HG03571 (cell line): ENCODE results near the gene IL18BP.

ENCODE experiments used
- ATAC-seq: cut with Tn5 transposase; IDR thresholded peaks from one replicate; pipeline ENCODE4 v1.9.1; 2021; ENCODE audit not compliant: unreplicated experiment

The IL18BP gene

DNA sequence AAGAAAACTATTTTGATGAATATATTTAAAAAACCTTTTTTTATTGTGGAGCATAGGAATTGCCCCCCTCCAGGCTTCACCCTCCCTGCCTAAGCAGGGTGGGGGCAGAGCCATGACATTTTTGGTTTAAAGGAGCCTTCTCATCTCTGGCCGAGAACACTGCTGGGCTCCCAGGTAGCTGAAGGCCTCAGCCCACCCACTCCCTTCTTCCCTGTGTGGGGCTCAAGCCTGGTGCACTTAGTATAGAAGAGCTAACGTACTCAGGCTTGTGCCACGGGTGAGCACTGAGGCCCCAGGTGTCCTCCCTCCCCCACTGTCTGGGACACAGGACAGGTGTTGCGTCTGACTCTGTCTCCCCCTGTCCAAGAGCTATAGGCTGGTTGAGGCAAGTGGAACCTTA is 2.2 kb upstream of the IL18BP start:
- ATAC-seq = no peak

DNA sequence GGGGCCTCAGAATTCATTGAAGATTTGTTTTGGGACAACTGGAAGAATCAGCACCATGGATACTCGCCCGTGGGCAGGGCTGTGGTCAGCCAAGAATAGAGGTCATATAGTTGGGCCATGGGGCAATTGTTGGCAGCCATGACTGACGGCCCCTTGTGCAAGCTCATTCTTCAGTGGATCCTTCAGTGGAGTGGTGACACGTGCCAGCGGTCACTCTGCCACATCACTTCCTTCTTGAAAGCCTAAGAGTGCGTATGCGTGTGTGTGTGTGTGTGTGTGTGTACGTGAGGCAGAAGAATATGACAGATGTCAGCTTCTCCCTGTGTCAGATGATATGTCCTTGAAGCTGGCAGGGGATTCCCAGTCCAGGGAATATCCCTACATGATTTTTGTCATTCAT is 1.8 kb upstream of the IL18BP start:
- ATAC-seq = no peak

DNA sequence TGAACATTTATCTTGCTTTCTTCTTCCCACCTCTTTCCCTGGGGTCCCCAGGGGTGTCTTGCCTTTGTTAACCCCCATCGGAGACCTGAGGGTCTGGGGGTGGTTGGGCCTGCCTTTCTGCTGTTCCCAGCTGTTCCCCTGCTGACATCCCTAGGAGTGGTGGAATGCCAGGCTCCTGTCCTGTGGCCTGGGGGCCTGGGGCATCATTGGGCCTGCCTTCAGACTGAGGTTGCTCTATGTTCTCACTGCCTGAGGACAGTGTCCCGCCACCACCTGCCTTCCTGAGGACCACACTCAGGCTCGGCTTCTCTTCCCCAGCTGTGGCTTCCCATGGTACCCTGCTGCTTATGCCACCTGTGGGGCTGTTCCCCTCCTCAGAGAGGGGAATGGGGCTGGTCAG is 1.1 kb upstream of the IL18BP start:
- no peak for ATAC-seq

DNA sequence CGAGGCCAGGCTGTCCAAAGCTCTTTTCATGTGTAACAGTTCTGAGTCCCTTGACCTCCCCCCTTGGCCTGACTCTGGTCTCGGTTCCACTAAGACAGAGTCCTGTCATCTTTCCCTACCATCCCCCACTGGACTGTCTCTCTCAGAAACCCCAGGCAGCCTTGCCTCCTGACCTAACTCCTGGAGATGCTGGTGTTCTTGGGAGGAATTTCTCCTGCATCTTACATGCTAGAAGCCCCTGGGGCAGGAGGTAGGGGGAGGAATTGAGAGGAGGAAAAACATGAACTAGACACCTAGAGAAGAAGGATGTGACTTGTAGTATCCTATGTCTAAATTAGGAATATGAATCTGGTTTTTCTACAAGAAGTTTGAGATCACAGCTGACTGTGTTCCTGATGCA is 648 bp upstream of the IL18BP start:
- no peak for ATAC-seq

DNA sequence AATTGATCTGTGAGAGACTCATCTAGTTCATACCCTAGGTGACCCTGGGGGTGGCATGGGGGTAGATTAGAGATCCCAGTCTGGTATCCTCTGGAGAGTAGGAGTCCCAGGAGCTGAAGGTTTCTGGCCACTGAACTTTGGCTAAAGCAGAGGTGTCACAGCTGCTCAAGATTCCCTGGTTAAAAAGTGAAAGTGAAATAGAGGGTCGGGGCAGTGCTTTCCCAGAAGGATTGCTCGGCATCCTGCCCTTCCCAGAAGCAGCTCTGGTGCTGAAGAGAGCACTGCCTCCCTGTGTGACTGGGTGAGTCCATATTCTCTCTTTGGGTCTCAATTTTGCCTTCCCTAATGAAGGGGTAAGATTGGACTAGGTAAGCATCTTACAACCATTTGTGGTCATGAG is 653 bp downstream of the IL18BP start:
- no peak for ATAC-seq

DNA sequence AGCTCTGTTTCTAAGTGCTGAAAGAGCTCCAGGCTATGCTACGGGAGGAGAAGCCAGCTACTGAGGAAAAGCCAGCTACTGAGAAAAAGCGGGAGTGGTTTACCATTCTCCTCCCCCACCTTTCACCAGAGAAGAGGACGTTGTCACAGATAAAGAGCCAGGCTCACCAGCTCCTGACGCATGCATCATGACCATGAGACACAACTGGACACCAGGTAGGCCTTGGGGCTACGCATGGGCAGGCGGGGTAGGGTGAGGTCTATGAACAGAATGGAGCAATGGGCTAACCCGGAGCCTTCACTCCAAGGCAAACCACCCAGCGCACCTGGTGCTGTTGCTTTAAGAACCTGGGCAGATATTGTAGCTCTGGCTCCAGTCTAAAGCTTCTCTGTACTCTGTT is 1.1 kb downstream of the IL18BP start:
- ATAC-seq = no peak

DNA sequence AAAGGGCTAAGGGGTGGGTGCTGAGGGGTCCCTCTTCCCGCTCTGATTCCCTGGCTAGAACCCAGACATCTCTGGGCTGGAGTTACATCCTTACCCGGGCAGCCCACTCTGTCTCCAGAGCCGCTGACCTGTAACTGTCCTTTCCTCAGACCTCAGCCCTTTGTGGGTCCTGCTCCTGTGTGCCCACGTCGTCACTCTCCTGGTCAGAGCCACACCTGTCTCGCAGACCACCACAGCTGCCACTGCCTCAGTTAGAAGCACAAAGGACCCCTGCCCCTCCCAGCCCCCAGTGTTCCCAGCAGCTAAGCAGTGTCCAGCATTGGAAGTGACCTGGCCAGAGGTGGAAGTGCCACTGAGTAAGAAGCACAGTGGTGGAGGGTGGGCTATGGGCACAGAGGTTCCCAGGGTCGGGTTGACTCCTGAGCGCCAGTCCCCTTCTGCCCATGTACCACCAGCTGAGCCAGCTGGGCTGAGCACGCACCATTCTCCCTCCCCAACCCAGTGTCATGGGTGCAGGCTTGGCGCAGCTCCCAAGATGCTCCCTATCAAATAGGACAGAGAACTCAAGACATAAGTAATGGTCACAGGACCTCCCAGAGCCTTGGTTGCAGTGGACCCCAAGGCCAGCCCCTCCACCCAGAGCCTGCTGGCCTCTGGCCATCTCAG is 1.6 kb downstream of the IL18BP start:
- ATAC-seq = no peak

DNA sequence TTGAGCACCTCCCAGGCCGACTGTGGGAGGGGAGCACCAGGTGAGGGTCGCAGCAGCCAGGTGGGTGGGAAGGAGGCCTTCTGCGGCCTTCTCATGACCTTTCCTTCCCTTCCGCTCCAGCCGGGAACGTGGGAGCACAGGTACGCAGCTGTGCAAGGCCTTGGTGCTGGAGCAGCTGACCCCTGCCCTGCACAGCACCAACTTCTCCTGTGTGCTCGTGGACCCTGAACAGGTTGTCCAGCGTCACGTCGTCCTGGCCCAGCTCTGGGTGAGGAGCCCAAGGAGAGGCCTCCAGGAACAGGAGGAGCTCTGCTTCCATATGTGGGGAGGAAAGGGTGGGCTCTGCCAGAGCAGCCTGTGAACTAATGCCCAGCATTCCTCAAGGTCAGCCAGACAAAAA is 2.6 kb downstream of the IL18BP start:
- ATAC-seq = no peak

DNA sequence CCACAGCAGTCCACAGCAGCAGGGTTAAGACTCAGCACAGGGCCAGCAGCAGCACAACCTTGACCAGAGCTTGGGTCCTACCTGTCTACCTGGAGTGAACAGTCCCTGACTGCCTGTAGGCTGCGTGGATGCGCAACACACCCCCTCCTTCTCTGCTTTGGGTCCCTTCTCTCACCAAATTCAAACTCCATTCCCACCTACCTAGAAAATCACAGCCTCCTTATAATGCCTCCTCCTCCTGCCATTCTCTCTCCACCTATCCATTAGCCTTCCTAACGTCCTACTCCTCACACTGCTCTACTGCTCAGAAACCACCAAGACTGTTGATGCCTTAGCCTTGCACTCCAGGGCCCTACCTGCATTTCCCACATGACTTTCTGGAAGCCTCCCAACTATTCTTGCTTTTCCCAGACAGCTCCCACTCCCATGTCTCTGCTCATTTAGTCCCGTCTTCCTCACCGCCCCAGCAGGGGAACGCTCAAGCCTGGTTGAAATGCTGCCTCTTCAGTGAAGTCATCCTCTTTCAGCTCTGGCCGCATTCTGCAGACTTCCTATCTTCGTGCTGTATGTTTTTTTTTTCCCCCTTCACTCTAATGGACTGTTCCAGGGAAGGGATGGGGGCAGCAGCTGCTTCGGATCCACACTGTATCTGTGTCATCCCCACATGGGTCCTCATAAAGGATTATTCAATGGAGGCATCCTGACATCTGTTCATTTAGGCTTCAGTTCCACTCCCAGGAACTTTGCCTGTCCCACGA is 3.3 kb downstream of the IL18BP start:
- no peak for ATAC-seq

DNA sequence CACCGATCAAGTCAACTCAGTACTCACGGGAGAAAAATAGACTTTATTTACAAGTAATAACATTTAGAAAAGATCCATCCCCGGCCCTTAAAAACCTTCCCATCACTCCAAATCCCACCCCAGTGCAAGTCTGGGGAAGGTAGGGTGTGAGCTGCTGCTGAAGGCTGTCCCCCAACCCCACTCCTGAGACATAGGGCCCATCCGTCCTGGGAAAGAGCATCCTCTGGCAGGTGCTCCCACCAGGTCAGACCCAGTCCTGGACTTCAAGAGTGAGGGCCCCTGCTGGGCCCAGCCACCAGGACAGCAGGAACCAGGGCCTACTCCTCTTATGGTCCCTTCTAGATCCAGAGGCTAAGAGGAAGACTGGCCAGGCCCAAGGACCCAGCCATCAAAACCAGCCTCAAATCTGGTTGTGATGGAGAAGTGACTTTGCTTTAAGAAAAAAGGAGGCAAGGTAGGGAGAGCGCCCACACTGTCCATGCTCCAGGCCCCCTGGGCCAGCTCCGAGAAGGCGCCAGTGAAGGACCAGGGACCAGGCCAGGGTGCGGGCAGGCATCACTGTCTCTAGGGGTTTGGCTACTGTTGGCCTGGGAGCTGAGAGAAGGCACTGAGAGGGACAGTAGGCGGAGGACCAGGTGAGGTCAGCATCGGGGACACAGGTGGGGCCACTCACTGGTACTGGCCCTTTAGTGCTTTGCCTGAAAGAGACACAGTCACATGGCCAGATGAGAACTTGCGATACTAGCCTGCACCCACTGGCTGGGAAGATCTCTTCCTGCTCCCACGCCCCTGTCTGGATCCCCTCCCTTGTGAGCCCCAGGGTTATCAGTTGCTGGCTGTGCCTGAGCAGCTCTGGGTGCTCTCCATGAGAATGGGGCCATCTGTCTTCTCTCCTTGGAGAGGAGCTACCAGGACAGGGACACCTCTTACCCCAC is 4.4 kb downstream of the IL18BP start:
- no peak for ATAC-seq

DNA sequence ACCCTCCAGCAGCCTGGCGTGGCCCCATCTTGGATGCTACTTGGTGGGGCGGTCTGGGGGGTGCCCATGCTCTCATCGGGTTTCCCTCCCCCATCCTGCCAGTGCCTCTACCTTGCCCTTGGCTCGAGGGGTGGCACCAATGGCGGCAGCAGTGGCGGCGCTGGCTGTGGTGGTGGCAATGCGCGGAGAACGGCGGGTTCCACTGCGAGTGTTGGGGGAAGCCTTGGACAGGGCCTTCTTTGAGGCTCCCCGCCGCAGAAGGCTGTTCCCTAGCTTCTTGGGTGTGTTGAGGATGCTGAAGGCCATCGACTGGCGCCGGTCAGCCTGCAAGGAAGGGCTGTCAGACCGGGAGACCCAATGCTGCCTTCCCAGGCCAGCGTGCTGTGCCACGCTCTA is 5.1 kb downstream of the IL18BP start:
- ATAC-seq = no peak

DNA sequence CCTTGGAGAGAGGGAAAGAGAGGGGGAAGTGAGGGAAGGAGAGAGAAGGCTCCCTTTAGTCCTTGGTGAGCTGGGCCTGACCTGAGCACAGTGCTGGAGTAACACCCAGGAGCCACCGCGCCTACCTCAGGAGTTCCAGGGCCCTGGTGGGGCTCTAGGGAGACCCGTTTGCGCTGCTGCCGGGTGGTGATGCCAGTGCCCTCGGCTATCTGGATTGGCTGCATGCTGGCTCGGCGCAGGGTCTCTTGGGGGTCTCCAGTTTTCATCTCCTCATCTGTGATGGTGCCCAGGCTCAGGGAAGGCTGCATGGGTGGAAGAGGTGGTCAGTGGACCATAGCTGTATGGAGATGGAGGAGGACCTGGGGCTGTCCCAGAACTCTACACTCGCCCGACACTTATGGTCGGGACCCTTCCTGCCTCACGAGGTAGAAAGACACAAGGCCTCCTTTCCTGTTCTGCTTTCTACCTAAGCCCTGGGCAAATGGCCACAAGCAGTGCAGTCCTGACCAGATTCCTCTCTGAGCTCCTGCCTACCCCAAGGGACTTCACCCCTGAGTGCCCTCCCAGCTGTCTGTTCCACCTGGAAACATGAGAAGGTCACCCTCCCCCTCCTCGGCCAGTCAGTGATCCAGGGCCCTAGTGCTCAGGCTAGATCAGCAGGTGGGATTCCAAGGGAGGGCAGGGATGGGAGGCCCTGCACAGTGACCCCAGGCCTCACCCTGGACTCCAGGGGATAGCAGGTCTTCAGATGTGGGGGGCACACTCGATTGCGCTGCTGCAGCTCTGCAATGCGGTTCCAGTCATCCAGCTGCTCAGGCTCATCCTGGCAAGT is 6.0 kb downstream of the IL18BP start:
- ATAC-seq = no peak

DNA sequence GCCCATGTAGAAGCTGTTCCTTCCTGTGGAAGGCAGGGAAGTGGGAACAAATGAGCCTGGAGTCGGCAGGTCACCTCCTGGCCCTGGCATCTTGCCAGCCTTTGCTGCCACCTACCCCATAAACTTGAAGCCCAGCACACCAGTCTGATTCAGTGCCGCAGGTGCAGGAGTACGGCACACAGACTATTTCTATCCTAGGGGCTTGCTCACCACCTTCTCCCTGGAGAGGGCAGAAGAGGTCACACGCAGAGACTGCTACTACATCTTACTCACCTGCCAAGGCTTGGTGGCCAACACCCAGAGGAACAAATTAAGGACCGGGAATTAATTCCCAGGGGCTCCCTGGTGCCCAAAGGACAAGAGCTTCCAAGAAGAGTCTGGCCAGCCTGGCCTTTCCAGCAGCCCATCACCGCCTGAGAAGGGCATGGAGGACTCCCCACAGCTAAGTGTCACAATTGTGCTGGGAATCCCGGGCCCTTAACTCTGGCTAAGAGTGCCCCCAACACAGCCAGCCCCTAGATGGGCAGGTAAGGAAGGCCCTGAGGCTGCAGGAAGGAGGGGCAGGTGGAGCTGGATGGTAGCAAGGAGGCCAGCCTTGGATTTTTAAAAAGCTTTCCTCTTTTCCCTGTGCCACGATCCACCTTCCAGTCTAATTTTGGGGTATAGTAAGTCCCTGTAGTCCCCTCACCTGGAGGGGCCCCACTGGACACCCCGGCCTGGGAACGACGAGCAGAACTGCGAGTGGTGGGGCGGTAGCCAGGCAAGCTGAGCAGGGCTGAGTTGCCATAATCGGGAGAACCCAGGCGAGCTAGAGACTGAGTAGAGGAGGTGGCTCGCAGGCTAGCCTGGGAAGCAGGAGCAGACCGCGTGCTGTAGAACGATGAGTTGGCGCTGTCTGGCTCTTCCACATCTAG is 6.9 kb downstream of the IL18BP start:
- no peak for ATAC-seq

DNA sequence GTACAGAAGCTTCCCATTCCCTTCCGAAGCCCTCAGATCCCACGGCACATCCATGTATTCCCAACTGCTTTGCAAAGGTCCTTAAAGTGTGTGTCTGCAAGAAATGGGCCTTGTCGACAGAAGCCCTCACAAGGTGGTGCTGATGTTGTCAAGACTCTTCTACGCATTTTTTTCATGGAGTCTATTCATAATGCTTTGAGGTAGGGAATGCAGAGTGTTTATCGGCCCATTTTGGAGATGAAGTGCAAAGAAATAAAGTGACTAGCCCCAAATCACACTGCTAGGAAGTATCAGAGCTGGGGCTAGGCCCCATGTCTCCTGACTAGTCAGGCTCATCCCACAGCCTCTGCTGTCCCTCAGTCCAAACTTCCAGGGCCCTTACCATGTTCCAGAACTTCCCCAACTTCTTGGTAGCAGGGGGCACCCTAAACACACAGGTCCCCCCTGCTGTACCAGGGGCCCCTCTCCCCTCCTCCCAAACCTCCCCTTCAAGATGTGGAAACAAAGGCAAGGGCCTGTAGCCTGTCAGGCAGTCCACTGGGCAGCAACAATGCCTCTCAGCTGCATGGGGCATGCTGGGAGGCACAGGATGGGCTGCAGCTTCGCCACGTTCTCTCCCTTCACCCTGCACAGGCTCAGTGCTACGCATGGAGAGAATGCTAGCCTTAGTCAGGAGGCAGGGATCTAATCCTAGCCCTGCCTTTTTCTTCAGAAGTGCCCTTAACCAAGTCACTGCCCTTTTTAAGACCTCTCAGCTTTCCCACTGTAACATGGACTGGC is 7.8 kb downstream of the IL18BP start:
- ATAC-seq = no peak

DNA sequence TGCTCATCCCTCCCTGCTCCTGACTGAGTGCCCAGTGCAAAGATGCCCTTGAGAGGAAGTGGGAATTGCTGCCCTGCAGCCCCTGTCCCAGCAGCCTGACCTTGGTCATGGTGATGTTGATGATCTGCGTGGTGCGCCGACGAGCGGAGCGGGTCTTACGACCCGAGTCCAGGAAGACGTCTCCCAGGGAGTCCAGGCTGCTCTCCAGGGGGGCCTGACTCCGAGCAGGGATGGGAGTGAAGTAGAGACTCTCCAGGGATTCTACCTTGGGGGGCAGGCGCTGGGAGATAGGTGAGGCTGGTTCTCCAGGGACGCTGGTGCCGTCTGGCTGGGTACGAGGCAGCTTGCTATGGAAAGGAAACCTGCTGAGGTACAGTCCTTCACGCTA is 8.4 kb downstream of the IL18BP start:
- ATAC-seq = no peak

DNA sequence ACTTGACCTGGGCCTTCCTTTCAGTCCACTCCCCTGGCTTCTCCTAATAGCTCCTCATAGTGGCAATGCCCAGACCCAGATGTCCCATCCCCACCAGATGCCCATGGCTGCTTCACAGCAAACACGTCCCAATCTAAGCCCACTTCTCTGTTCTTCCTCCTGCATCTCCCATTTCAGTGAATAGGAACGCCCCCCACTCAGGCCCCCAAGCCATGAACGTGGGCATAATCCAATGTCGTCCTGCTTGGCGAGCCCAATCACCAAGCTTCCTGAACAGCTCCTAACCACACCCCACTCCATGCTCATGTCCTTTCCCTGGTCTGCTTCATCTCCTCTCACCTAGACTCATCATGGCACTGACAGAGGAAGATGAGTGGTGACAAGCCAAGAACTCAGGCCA is 8.9 kb downstream of the IL18BP start:
- ATAC-seq = no peak

DNA sequence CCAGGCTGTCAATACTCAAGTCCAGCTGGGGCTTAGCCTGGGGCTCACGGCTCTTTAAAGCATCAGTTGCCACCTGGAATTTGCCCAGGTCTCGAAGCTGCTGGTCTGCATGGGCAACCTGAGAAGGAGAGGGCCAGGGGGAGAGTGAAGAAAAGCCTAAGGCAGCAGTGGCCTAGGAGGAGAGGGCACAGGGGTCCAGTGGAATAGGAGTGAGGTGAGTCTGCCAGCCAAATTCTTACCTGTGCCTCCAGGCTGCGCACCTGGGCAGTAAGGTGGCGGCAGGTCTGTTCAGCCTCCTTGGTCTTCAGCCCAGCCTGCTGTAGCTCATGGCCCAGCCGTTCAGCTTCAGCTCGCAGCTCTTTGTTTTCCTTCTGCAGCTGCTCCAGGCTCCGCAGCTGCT is 10.0 kb downstream of the IL18BP start:
- no peak for ATAC-seq

DNA sequence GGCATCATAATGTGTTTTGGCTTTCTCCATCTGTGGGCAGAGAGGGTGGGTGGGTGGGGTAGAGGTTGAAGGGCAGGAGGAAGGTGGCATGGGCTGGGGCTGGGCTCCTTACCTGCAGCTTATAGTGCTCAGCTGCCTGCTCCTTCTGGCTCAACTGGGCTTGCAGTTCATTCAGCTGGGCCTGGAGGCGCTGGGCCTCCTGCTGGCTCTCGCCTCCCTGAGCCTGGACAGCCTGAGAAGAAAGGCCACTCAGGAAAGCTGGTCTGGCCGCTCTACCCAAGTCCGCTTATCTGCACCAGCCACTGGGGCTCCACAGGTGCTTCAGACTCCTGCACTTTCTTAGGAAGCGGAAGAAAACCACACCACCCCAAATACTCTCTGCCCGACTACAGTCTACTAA is 10.4 kb downstream of the IL18BP start:
- no peak for ATAC-seq

DNA sequence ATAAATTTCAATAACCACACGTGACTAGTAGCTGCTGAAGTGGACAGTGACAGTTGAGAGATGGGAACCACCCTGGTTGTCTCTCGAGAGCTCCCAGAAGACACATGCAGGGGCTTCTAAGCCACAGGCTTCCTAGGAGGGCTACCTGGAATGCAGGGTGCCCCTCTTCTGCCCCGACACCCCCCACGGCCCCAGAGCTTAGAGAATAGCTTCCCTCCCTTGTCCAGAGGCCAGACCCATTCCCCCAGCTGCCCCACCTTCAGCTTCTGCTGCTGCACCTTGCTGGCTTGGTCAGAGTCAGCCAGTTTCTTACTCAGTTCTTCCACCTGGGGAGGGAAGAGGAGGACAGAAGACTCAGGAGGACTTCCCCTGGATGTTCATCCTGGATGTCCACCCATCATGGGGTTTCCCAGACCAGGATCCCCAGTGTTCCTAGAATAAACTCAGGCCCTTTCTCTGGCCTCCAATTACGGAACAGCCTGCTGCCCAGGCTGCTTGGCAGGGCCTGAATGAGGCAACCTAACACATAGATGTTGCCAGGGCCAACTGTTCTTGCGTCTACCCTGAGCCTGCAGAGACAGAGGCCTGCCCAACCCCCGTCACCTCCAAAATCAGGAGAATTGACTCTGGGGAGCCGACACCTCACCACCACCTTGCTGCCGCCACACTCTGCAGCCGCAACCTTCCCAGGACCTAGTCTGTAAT is 12.0 kb downstream of the IL18BP start:
- no peak for ATAC-seq
